ENCODE results near the gene BDH2. TPM values are rescaled to one million over a fixed set of nuclear protein-coding genes. Genes with fewer than 3 reads are reported as not detected.

BDH2 gene
- polyA plus RNA-seq, 1 donor from 2014 or later = 12.9 TPM

- H3K27ac ChIP-seq (ENCODE audit: low read length) = no peak overlapping the region
- H3K4me3 ChIP-seq (ENCODE audit: low read length) = no peak overlapping the region
- H3K27me3 ChIP-seq (ENCODE audit: insufficient read depth, low read depth, low read length) = no peaks in the 10 kb centered on the region
- H4K20me1 ChIP-seq (ENCODE audit: insufficient read depth) = no peaks in the 10 kb centered on the region
- no peak for TF ChIP-seq CTCF (IDR thresholded peaks at IDR 0.05; ENCODE audit: poor library complexity, severe bottlenecking)
- no peak for TF ChIP-seq SMC3 (conservative IDR thresholded peaks at IDR 0.05; ENCODE audit: poor library complexity)
- no peak for TF ChIP-seq RAD21 (conservative IDR thresholded peaks at IDR 0.05)
- no peak for TF ChIP-seq REST (IDR thresholded peaks at IDR 0.05; ENCODE audit: borderline replicate concordance)
- TF ChIP-seq TAF1 (IDR thresholded peaks at IDR 0.05; ENCODE audit: low read depth) = no peak
- no peak for TF ChIP-seq EP300 (conservative IDR thresholded peaks at IDR 0.05; ENCODE audit: poor library complexity, severe bottlenecking)
- no peak for TF ChIP-seq POLR2AphosphoS5 (IDR thresholded peaks at IDR 0.05)
- no peak for TF ChIP-seq MXI1 (conservative IDR thresholded peaks at IDR 0.05; ENCODE audit: poor library complexity, severe bottlenecking)
- no peak for TF ChIP-seq EZH2 (IDR thresholded peaks at IDR 0.05; ENCODE audit: borderline replicate concordance, insufficient read depth, low read length, poor library complexity, severe bottlenecking)
- no peaks in the 10 kb centered on the region for H3K9me2 ChIP-seq (ENCODE audit: insufficient read depth, low read length)
- no peaks in the 10 kb centered on the region for H3K9me3 ChIP-seq (ENCODE audit: low read length)
- H3F3A ChIP-seq (ENCODE audit: insufficient read depth, low read length, poor library complexity, severe bottlenecking) = no peaks in the 10 kb centered on the region
- no peak overlapping the region for H2AFZ ChIP-seq (ENCODE audit: low read depth, low read length)
- H3K36me3 ChIP-seq (ENCODE audit: insufficient read depth, low read length) = no peaks in the 10 kb centered on the region
- no peak overlapping the region for H3K9ac ChIP-seq (ENCODE audit: low read length)
- no peak overlapping the region for H3K4me2 ChIP-seq (ENCODE audit: low read length)
- no peaks in the 10 kb centered on the region for H3K79me2 ChIP-seq (replicated peaks; ENCODE audit: insufficient read depth, low read length)
Observed at GRCh38 chr4:103129174-103129573, 29.5 kb upstream of the BDH2 start.

GRCh38 chr4:103126126-103126525 lies 26.5 kb upstream of the BDH2 start:
- TF ChIP-seq SMC3 (conservative IDR thresholded peaks at IDR 0.05; ENCODE audit: poor library complexity) = no peak
- no peaks in the 10 kb centered on the region for H4K20me1 ChIP-seq (ENCODE audit: insufficient read depth)
- H3K9me3 ChIP-seq (ENCODE audit: low read length) = no peaks in the 10 kb centered on the region
- H2AFZ ChIP-seq (ENCODE audit: low read depth, low read length) = no peak overlapping the region
- no peak overlapping the region for H3K9ac ChIP-seq (ENCODE audit: low read length)
- H3F3A ChIP-seq (ENCODE audit: insufficient read depth, low read length, poor library complexity, severe bottlenecking) = no peaks in the 10 kb centered on the region
- no peaks in the 10 kb centered on the region for H3K9me2 ChIP-seq (ENCODE audit: insufficient read depth, low read length)
- no peaks in the 10 kb centered on the region for H3K79me2 ChIP-seq (replicated peaks; ENCODE audit: insufficient read depth, low read length)
- H3K27ac ChIP-seq (ENCODE audit: low read length) = no peak overlapping the region
- H3K27me3 ChIP-seq (ENCODE audit: insufficient read depth, low read depth, low read length) = no peaks in the 10 kb centered on the region
- no peak overlapping the region for H3K4me2 ChIP-seq (ENCODE audit: low read length)
- H3K4me3 ChIP-seq (ENCODE audit: low read length) = no peak overlapping the region
- no peaks in the 10 kb centered on the region for H3K36me3 ChIP-seq (ENCODE audit: insufficient read depth, low read length)

GRCh38 chr4:103123114-103123513 lies 23.5 kb upstream of the BDH2 start:
- Histone ChIP-seq H3K4me2 (ENCODE audit: low read length) (no peak overlapping the region), H3K27me3 (ENCODE audit: insufficient read depth, low read depth, low read length) (no peaks in the 10 kb centered on the region), H3K9me2 (ENCODE audit: insufficient read depth, low read length) (no peaks in the 10 kb centered on the region), H4K20me1 (ENCODE audit: insufficient read depth) (no peaks in the 10 kb centered on the region), H3K36me3 (ENCODE audit: insufficient read depth, low read length) (no peaks in the 10 kb centered on the region), H3K9ac (ENCODE audit: low read length) (no peak overlapping the region), H3K4me3 (ENCODE audit: low read length) (no peak overlapping the region), H3F3A (ENCODE audit: insufficient read depth, low read length, poor library complexity, severe bottlenecking) (no peaks in the 10 kb centered on the region), H3K9me3 (ENCODE audit: low read length) (no peaks in the 10 kb centered on the region), H3K79me2 (replicated peaks; ENCODE audit: insufficient read depth, low read length) (no peaks in the 10 kb centered on the region), H3K27ac (ENCODE audit: low read length) (no peak overlapping the region), H2AFZ (ENCODE audit: low read depth, low read length) (no peak overlapping the region)
- no peak for TF ChIP-seq POLR2AphosphoS5 (IDR thresholded peaks at IDR 0.05)
- TF ChIP-seq EP300 (conservative IDR thresholded peaks at IDR 0.05; ENCODE audit: poor library complexity, severe bottlenecking) = no peak
- TF ChIP-seq MXI1 (conservative IDR thresholded peaks at IDR 0.05; ENCODE audit: poor library complexity, severe bottlenecking) = no peak
- no peak for TF ChIP-seq EZH2 (IDR thresholded peaks at IDR 0.05; ENCODE audit: borderline replicate concordance, insufficient read depth, low read length, poor library complexity, severe bottlenecking)
- TF ChIP-seq SMC3 (conservative IDR thresholded peaks at IDR 0.05; ENCODE audit: poor library complexity) = no peak
- TF ChIP-seq RAD21 (conservative IDR thresholded peaks at IDR 0.05) = no peak
- no peak for TF ChIP-seq CTCF (IDR thresholded peaks at IDR 0.05; ENCODE audit: poor library complexity, severe bottlenecking)
- TF ChIP-seq TAF1 (IDR thresholded peaks at IDR 0.05; ENCODE audit: low read depth) = no peak
- no peak for TF ChIP-seq REST (IDR thresholded peaks at IDR 0.05; ENCODE audit: borderline replicate concordance)
